ENCODE measurements around the gene LFNG. TPM values are rescaled to one million over a fixed set of nuclear protein-coding genes. Genes with fewer than 3 reads are reported as not detected.

Gene LFNG
- total and polyA plus RNA-seq, 4 donors = 0.22 to 2.9 (median 2.6) TPM

DNA sequence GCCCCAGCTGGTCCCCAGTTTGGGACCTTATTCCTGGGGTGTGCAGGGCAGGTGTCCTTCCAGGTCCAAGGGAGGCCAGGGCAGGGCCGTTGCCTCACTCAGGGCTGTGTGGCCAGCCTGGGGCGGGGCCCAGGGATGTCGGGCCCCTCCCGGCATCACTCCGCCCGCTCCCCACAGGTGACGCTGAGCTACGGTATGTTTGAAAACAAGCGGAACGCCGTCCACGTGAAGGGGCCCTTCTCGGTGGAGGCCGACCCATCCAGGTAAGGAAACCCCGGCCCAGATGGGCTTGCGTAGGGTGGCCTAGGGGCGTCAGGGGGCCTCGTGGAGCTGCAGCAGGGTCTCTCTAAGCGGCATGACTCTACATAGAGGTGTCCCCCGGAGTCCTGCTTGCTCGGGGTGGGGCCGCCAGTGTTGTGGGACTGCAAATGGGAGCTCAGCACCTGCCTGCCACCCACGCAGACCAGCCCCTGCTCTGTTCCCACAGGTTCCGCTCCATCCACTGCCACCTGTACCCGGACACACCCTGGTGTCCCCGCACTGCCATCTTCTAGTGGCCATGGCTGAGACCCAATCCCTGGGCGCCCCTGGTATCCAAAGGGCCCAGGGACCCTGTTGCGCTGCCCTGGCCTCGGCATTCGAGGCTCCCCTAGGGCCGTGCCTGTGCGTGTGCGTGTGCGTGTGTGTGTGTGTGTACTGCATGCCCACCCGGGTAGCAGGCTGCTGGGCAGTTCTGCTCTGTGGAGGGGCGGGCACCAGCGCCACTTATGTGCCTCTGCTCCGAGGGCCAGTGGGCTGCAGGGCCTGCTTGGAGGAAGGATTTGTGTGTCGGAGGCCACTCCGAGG lies 7.3 kb downstream of the LFNG start:
- peaks cover 0 to 23% (median 4%) of the 10 kb centered on the region in 4 donors for H3K4me1 ChIP-seq (ENCODE audit: control insufficient read depth in 4 of 4, insufficient read depth in 4 of 4, low read length in 3 of 4)
- DNase-seq (ENCODE audit: low spot score) = no peak
- no peaks in the 10 kb centered on the region for H3K36me3 ChIP-seq (ENCODE audit: control insufficient read depth in 4 of 4, insufficient read depth in 3 of 4, low read depth in 1 of 4, low read length in 3 of 4)
- TF ChIP-seq REST (IDR thresholded peaks at IDR 0.05) = no peak
- TF ChIP-seq SP1 (IDR thresholded peaks at IDR 0.05) = no peak
- TF ChIP-seq EGR1 (IDR thresholded peaks at IDR 0.05; ENCODE audit: low read depth in 2 of 2) = no peak
- TF ChIP-seq HNF4A (conservative IDR thresholded peaks at IDR 0.05) = no peak
- TF ChIP-seq JUND (IDR thresholded peaks at IDR 0.05) = no peak
- no peak for TF ChIP-seq NR2F2 (IDR thresholded peaks at IDR 0.05)
- TF ChIP-seq FOXA1 (IDR thresholded peaks at IDR 0.05) = no peak
- no peak for TF ChIP-seq HNF4G (IDR thresholded peaks at IDR 0.05)
- no peak for TF ChIP-seq RAD21 (IDR thresholded peaks at IDR 0.05)
- no peak for TF ChIP-seq FOXA2 (IDR thresholded peaks at IDR 0.05)
- 90% methylated on average over 40 of the region's 40 CpGs for WGBS
- H3K9ac ChIP-seq (ENCODE audit: low read depth in 1 of 2, low read length in 2 of 2) = no peak overlapping the region
- H3K9me3 ChIP-seq (ENCODE audit: control insufficient read depth in 4 of 4, low read length in 3 of 4) = no peaks in the 10 kb centered on the region
- no peak overlapping the region for H3K4me3 ChIP-seq (ENCODE audit: low read depth in 1 of 3, low read length in 3 of 3)
- H3K27ac ChIP-seq (ENCODE audit: low read depth in 1 of 2, low read length in 2 of 2) = no peak overlapping the region
- no peaks in the 10 kb centered on the region for H3K27me3 ChIP-seq (ENCODE audit: control insufficient read depth in 4 of 4, insufficient read depth in 4 of 4, low read length in 3 of 4)

- Histone ChIP-seq H3K36me3 (ENCODE audit: control insufficient read depth in 4 of 4, insufficient read depth in 3 of 4, low read depth in 1 of 4, low read length in 3 of 4) (no peaks in the 10 kb centered on the region), H3K4me1 (ENCODE audit: control insufficient read depth in 4 of 4, insufficient read depth in 4 of 4, low read length in 3 of 4) (peaks cover 0 to 19% (median 3%) of the 10 kb centered on the region in 4 donors), H3K27ac (ENCODE audit: low read depth in 1 of 2, low read length in 2 of 2) (peak overlapping the region in 1 of 2 donors; percentile 20), H3K9ac (ENCODE audit: low read depth in 1 of 2, low read length in 2 of 2) (no peak overlapping the region), H3K27me3 (ENCODE audit: control insufficient read depth in 4 of 4, insufficient read depth in 4 of 4, low read length in 3 of 4) (no peaks in the 10 kb centered on the region), H3K9me3 (ENCODE audit: control insufficient read depth in 4 of 4, low read length in 3 of 4) (no peaks in the 10 kb centered on the region), H3K4me3 (ENCODE audit: low read depth in 1 of 3, low read length in 3 of 3) (no peak overlapping the region)
- 70% methylated on average over 17 of the region's 17 CpGs for WGBS
- no peak for DNase-seq (ENCODE audit: low spot score)
- TF ChIP-seq NR2F2 (IDR thresholded peaks at IDR 0.05) = no peak
Measured at GRCh38 chr7:2527505-2528467, 8.2 kb downstream of the LFNG start.

- Histone ChIP-seq H3K9ac (ENCODE audit: low read depth in 1 of 2, low read length in 2 of 2) (no peak overlapping the region), H3K9me3 (ENCODE audit: control insufficient read depth in 4 of 4, low read length in 3 of 4) (no peaks in the 10 kb centered on the region), H3K4me1 (ENCODE audit: control insufficient read depth in 4 of 4, insufficient read depth in 4 of 4, low read length in 3 of 4) (peaks cover 0 to 11% (median 2%) of the 10 kb centered on the region in 4 donors), H3K4me3 (ENCODE audit: low read depth in 1 of 3, low read length in 3 of 3) (no peak overlapping the region), H3K27ac (ENCODE audit: low read depth in 1 of 2, low read length in 2 of 2) (peak overlapping the region; percentile 8 to 20), H3K27me3 (ENCODE audit: control insufficient read depth in 4 of 4, insufficient read depth in 4 of 4, low read length in 3 of 4) (no peaks in the 10 kb centered on the region), H3K36me3 (ENCODE audit: control insufficient read depth in 4 of 4, insufficient read depth in 3 of 4, low read depth in 1 of 4, low read length in 3 of 4) (no peaks in the 10 kb centered on the region)
- DNase-seq (ENCODE audit: low spot score) = no peak
- TF ChIP-seq MAX (IDR thresholded peaks at IDR 0.05) (no peak), GABPA (IDR thresholded peaks at IDR 0.05 in 1 of 2, conservative IDR thresholded peaks at IDR 0.05 in 1 of 2) (no peak)
- WGBS = 76% methylated on average over 18 of the region's 18 CpGs
Measured at GRCh38 chr7:2528481-2529095, 9.0 kb downstream of the LFNG start.
